A549 treated with ZK216348 at 1 μM for 4 hours (cell line): Measurements from ENCODE around the gene HSFX2. TPM values are rescaled to one million over a fixed set of nuclear protein-coding genes. Genes with fewer than 3 reads are reported as not detected.

Experiments
- total RNA-seq: library from RNA; stranded (reverse); fragments of 200-300 nt; extraction: Qiagen RNA extraction; gene quantifications from 5 replicates; pipeline ENCODE4 v1.2.3, GENCODE V29; 2022; ENCODE audit warnings: low read depth

The HSFX2 gene, protein sequence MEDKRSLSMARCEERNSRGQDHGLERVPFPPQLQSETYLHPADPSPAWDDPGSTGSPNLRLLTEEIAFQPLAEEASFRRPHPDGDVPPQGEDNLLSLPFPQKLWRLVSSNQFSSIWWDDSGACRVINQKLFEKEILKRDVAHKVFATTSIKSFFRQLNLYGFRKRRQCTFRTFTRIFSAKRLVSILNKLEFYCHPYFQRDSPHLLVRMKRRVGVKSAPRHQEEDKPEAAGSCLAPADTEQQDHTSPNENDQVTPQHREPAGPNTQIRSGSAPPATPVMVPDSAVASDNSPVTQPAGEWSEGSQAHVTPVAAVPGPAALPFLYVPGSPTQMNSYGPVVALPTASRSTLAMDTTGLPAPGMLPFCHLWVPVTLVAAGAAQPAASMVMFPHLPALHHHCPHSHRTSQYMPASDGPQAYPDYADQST
- 0.20 to 0.30 TPM in 2 of 5 replicates, not detected in the others for total RNA-seq

DNA sequence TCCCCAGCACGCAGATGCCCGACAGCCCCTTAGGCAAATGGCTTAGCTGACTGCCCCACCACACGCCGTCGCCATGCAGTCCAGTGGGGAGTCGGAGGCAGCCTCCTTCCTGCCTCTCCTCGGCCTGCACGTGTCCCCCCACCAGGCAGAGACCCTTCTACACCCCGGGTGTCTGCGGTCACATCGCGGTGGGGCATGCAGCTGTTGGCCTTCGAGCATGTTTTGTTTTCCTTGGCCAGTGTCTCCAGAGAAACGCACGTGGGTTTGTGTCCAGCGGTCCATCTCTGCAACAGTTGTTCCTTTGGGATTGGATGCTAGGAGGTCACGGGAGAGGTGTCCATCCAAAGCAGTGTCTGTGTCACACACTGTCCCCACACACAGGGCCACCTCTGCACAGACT, at the start of gene HSFX2:
HSFX2 (minus strand) TSS at position 101 of the 400 bp plus-strand sequence. CDS start 614 bp downstream, outside the sequence.

DNA sequence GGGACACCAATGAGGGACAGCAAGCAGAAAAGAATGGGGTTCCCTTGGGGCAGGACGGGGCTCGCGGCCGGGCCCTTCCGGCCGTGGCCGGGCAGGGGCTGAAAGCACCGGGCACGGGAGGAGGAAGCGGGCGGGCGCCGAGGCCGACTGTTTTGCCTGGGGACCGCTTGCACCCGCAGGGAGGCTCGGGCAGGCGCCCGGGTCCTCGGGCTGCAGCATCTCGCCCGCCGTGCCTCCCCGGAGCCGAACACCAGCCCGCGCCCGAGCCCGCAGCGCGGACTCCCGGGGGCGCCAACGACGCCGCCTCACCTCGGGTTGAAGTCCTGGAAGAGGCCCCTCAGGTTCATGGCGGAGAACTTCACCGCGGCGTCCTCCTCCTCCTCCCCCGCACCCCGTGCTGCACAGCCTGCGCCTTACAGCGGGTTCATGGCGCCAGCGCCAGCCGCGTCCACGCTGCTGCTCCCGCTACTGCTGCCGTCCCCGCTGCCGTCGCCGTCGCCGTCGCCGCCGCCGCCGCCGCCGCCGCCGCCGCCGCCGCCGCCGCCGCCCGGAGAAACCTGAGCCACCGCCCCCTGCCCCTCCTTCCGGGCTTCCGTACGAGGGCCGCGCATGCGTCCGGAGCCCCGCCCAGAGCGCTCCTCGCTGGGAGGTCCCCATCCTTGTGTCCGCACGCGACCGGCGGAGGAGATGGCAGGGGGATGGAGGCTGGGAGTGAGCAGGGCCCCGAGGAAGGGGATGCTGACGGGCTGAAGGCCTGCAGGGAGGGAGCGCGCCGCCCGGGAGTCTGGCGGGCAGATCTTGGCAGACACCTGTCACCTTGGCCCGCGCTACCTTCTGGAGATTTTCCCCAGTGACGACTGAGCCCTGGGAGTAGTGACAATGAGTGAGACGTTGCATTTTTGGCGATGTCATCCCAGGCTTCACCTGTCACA, 36.4 kb upstream of the HSFX2 start, which contains the start of gene TMEM185A:
TMEM185A (minus strand) TSS at position 559 of the 932 bp plus-strand sequence; CDS start at position 347, 212 bp downstream.

DNA sequence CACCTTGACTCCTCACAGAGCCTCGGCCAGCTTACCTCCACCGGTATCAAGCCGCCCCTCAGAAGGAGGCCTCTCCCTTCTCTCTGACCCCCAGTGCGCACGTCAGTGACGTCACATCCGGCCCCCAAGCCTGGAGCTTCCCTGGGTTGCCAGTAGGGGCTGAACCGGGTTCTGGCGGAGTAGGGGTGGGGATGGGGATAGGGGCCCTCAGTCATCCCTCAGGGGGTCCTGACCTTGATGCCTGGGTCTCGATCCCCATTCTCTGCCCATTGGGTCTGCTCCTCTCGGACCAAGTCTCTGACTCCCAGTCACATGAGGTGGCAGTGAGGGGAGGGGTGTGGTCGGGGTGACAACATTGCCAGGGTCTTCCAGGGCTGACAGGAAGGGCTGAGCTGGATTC, 7.8 kb downstream of the HSFX2 start, which contains the start of gene MAGEA9B:
MAGEA9B (minus strand) TSS at position 101 of the 400 bp plus-strand sequence. CDS start 4,280 bp downstream, outside the sequence.

DNA sequence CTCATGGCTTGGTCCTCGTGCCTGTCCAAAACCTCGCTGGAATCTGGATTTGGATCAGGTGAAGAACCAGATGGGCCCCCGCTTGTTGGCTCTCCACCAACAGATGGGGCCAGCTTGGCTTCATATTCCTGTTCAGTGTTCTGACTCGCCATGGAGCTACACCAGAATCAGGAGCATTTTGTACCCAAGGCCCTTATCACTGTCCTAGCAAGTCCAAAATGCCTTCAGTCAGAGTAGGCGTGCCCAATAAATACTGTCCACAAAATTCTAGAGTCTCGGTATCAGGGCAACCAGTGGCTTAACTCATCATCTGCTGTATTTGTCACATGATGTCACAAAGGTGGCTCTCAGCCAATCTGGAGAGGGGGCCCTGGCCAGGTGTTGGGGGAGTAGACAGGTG, 45.4 kb downstream of the HSFX2 start, which contains the start of gene HSFX3:
HSFX3 (minus strand) TSS at position 224 of the 400 bp plus-strand sequence; CDS start at position 152, 72 bp downstream.

Other genes with a start within 250 kb of the HSFX2 start
- gene IDS, start 90.0 kb downstream of the HSFX2 start, total RNA-seq = 72.7 to 106 TPM (median 96.9 TPM) in 5 replicates
- gene EOLA1, start 54.3 kb downstream of the HSFX2 start, total RNA-seq = 18.8 to 24.6 TPM (median 22.5 TPM) in 5 replicates
- gene HSFX3, start 45.4 kb downstream of the HSFX2 start, total RNA-seq = not detected in 5 replicates
- gene MAGEA9B, start 7.9 kb downstream of the HSFX2 start, total RNA-seq = not detected in 5 replicates
- gene TMEM185A, start 36.5 kb upstream of the HSFX2 start, total RNA-seq = 25.0 to 29.4 TPM (median 26.9 TPM) in 5 replicates
- gene MAGEA11, start 116.7 kb upstream of the HSFX2 start, total RNA-seq = not detected in 5 replicates
- gene HSFX1, start 178.8 kb upstream of the HSFX2 start, total RNA-seq = 0.13 to 0.44 TPM (median 0.43 TPM) in 5 replicates
- not detected in 5 replicates for gene MAGEA9, start 186.6 kb upstream of the HSFX2 start, total RNA-seq